Subcutaneous adipose tissue (tissue), 4 donors: ENCODE measurements around the gene RASIP1. TPM values are rescaled to one million over a fixed set of nuclear protein-coding genes. Genes with fewer than 3 reads are reported as not detected.

Experiments
- total RNA-seq, 4 donors: library from RNA; depleted of rRNA; stranded (reverse); fragments of >200 nt; gene quantifications; one replicate each; pipeline ENCODE4 v1.1.0, GENCODE V29; 2016
- TF ChIP-seq, protein P1 (sequence below): fragments of 450-650 bp; IDR thresholded peaks from one replicate; pipeline ENCODE4 v1.5.1; 2016; ENCODE audit warnings: low read depth, mild to moderate bottlenecking, control low read depth, antibody characterized with exemption, moderate library complexity

Gene RASIP1
- total RNA-seq, 4 donors from 2014 or later = 4.1 to 38.1 (median 11.5) TPM

DNA sequence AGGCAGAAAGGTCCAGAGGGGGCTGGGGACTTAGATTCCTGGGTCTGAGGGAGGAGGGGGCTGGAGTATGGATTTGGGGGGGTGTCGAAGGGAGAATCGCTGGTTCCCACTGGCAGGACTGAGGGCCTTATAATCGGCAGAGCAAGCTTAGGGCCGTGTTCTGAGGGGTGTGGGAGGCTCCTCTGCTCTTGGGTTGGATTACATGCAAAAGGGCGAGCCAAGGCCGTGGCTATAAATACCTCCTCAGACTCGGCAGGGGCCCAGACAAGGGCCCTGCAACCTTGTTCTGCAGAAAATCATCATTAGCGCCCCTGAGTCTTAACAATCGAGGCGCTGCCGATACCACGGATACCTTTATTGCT, 20.2 kb downstream of the RASIP1 start:
- TF ChIP-seq, protein P1, sequence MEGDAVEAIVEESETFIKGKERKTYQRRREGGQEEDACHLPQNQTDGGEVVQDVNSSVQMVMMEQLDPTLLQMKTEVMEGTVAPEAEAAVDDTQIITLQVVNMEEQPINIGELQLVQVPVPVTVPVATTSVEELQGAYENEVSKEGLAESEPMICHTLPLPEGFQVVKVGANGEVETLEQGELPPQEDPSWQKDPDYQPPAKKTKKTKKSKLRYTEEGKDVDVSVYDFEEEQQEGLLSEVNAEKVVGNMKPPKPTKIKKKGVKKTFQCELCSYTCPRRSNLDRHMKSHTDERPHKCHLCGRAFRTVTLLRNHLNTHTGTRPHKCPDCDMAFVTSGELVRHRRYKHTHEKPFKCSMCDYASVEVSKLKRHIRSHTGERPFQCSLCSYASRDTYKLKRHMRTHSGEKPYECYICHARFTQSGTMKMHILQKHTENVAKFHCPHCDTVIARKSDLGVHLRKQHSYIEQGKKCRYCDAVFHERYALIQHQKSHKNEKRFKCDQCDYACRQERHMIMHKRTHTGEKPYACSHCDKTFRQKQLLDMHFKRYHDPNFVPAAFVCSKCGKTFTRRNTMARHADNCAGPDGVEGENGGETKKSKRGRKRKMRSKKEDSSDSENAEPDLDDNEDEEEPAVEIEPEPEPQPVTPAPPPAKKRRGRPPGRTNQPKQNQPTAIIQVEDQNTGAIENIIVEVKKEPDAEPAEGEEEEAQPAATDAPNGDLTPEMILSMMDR = no peak

- TF ChIP-seq, protein P1 = no peak
These were observed 20.9 kb downstream of the RASIP1 start, which contains the start of gene MAMSTR for GRCh38 chr19:48719263-48720171. TSS of gene MAMSTR (minus strand) at chr19:48719725. CDS start at chr19:48719031, 694 bp downstream.

GRCh38 chr19:48718711-48719231, 21.6 kb downstream of the RASIP1 start:
- TF ChIP-seq, protein P1 = no peak

GRCh38 chr19:48716562-48717291, 23.7 kb downstream of the RASIP1 start:
- TF ChIP-seq, protein P1 = no peak

- TF ChIP-seq, protein P1 = no peak
These were observed 24.7 kb downstream of the RASIP1 start for GRCh38 chr19:48715681-48716171.

- TF ChIP-seq, protein P1 = no peak
These were observed 25.4 kb downstream of the RASIP1 start for GRCh38 chr19:48714759-48715675.
